Vagina (tissue), 2 donors: ENCODE measurements around the gene SKA1. TPM values are rescaled to one million over a fixed set of nuclear protein-coding genes. Genes with fewer than 3 reads are reported as not detected.
A peak's percentile ranks its signal among the peaks of the same experiment; 100 is the strongest.

Source experiments
- DNase-seq, 2 donors: peaks; one replicate each; pipeline ENCODE4 v3.0.0-alpha.2; 2017; ENCODE audit errors: extremely low spot score in 2 of 2
- H3K27ac ChIP-seq: fragments of 200-600 bp; sonication (generic); one replicate; pipeline ENCODE4 v1.5.1; 2019
- H3K27me3 ChIP-seq: fragments of 200-600 bp; sonication (generic); one replicate; pipeline ENCODE4 v1.5.1; 2019
- H3K36me3 ChIP-seq, 2 donors: fragments of 200-600 bp; sonication (generic); one replicate each; pipeline ENCODE4 v1.5.1; 2017 to 2019
- H3K4me1 ChIP-seq: fragments of 200-600 bp; sonication (generic); one replicate; pipeline ENCODE4 v1.5.1; 2019
- H3K4me3 ChIP-seq, 2 donors: fragments of 200-600 bp; sonication (generic); 1 replicate in 1 of 2; 2 replicates in 1 of 2; pipeline ENCODE4 v1.5.1; 2016 to 2019
- H3K9me3 ChIP-seq: fragments of 200-600 bp; sonication (generic); one replicate; pipeline ENCODE4 v1.5.1; 2019
- CTCF ChIP-seq, 3 experiments: fragments of 450-650 bp in 2 of 3; fragments of 200-600 bp in 1 of 3; sonication (generic) in 1 of 3; IDR thresholded peaks; one replicate each; pipeline ENCODE4 v1.5.1; 2017 to 2019; ENCODE audit warnings: antibody characterized with exemption in 3 of 3, mild to moderate bottlenecking in 2 of 3, moderate library complexity in 2 of 3
- POLR2A ChIP-seq, 2 donors: fragments of 450-650 bp; IDR thresholded peaks; one replicate each; pipeline ENCODE4 v1.6.1; 2017; ENCODE audit warnings: antibody characterized with exemption in 2 of 2, mild to moderate bottlenecking in 2 of 2, moderate library complexity in 2 of 2
- POLR2AphosphoS5 ChIP-seq, 2 donors: sonication (generic); formaldehyde crosslinking; IDR thresholded peaks; one replicate each; pipeline ENCODE4 v1.9.0; 2017; ENCODE audit warnings: antibody characterized with exemption in 2 of 2, mild to moderate bottlenecking in 2 of 2, low read depth in 1 of 2; ENCODE audit not compliant: insufficient read depth in 1 of 2
- intact Hi-C: fragments of 100-400 bp; cut with DNase I; formaldehyde crosslinking; loops from one replicate; pipeline ENCODE4 v1.15.1; 2023
- total RNA-seq: library from RNA; depleted of rRNA; stranded (reverse); fragments of >200 nt; gene quantifications from one replicate; pipeline ENCODE4 v1.2.3, GENCODE V29; 2016

Gene SKA1
- total RNA-seq, 1 donor from 2014 or later = 0.74 TPM

- peaks cover 7% of the 10 kb centered on the region for H3K4me1 ChIP-seq
- no peak for DNase-seq
- no peaks in the 10 kb centered on the region for H3K27me3 ChIP-seq
- TF ChIP-seq POLR2A (IDR thresholded peaks at IDR 0.05) (no peak), CTCF (IDR thresholded peaks at IDR 0.05) (no peak), POLR2AphosphoS5 (IDR thresholded peaks at IDR 0.05; ENCODE audit: insufficient read depth in 1 of 2, low read depth in 1 of 2) (no peak)
- H3K4me3 ChIP-seq = no peak overlapping the region
- no peaks in the 10 kb centered on the region for H3K36me3 ChIP-seq
- intact Hi-C loops = no loop called here
- no peaks in the 10 kb centered on the region for H3K9me3 ChIP-seq
- no peak overlapping the region for H3K27ac ChIP-seq
Observed at GRCh38 chr18:50372743-50373142, 2.1 kb upstream of the SKA1 start.

GRCh38 chr18:50373561-50374219, 1.2 kb upstream of the SKA1 start:
- Histone ChIP-seq H3K27me3 (no peaks in the 10 kb centered on the region), H3K4me1 (peaks cover 7% of the 10 kb centered on the region), H3K27ac (no peak overlapping the region), H3K9me3 (no peaks in the 10 kb centered on the region), H3K36me3 (no peaks in the 10 kb centered on the region), H3K4me3 (no peak overlapping the region)
- no peak for DNase-seq
- intact Hi-C loops = no loop called here
- TF ChIP-seq CTCF (IDR thresholded peaks at IDR 0.05) (no peak), POLR2A (IDR thresholded peaks at IDR 0.05) (no peak), POLR2AphosphoS5 (IDR thresholded peaks at IDR 0.05; ENCODE audit: insufficient read depth in 1 of 2, low read depth in 1 of 2) (no peak)

GRCh38 chr18:50374220-50374752, 560 bp upstream of the SKA1 start:
- Histone ChIP-seq H3K27ac (peak overlapping the region; percentile 65), H3K9me3 (no peaks in the 10 kb centered on the region), H3K27me3 (no peaks in the 10 kb centered on the region), H3K4me1 (peaks cover 7% of the 10 kb centered on the region), H3K4me3 (peak overlapping the region; percentile 43 to 55), H3K36me3 (no peaks in the 10 kb centered on the region)
- DNase-seq = no peak
- TF ChIP-seq CTCF (IDR thresholded peaks at IDR 0.05) (no peak), POLR2AphosphoS5 (IDR thresholded peaks at IDR 0.05; ENCODE audit: insufficient read depth in 1 of 2, low read depth in 1 of 2) (no peak), POLR2A (IDR thresholded peaks at IDR 0.05) (no peak)
- intact Hi-C loops = no loop called here

- intact Hi-C loops = no loop called here
- TF ChIP-seq POLR2AphosphoS5 (IDR thresholded peaks at IDR 0.05; ENCODE audit: insufficient read depth in 1 of 2, low read depth in 1 of 2) = no peak
- TF ChIP-seq POLR2A (IDR thresholded peaks at IDR 0.05) = no peak
- no peak for TF ChIP-seq CTCF (IDR thresholded peaks at IDR 0.05)
- Histone ChIP-seq H3K9me3 (no peaks in the 10 kb centered on the region), H3K27ac (no peak overlapping the region), H3K27me3 (no peaks in the 10 kb centered on the region), H3K36me3 (no peaks in the 10 kb centered on the region), H3K4me1 (peaks cover 7% of the 10 kb centered on the region), H3K4me3 (no peak overlapping the region)
- DNase-seq = no peak
Observed at GRCh38 chr18:50377061-50377798, 2.4 kb downstream of the SKA1 start.

- no peaks in the 10 kb centered on the region for H3K9me3 ChIP-seq
- no peaks in the 10 kb centered on the region for H3K4me1 ChIP-seq
- TF ChIP-seq CTCF (IDR thresholded peaks at IDR 0.05) (no peak), POLR2A (IDR thresholded peaks at IDR 0.05) (no peak), POLR2AphosphoS5 (IDR thresholded peaks at IDR 0.05; ENCODE audit: insufficient read depth in 1 of 2, low read depth in 1 of 2) (no peak)
- no peak overlapping the region for H3K27ac ChIP-seq
- H3K4me3 ChIP-seq = no peak overlapping the region
- DNase-seq = no peak
- no peaks in the 10 kb centered on the region for H3K36me3 ChIP-seq
- no peaks in the 10 kb centered on the region for H3K27me3 ChIP-seq
- intact Hi-C loops = no loop called here
Observed at GRCh38 chr18:50388988-50389387, 14.1 kb downstream of the SKA1 start.
